HG02623 (cell line): Measurements from ENCODE around the gene CATSPER3.

Experiments used
- ATAC-seq: cut with Tn5 transposase; IDR thresholded peaks from one replicate; pipeline ENCODE4 v1.9.1; 2021; ENCODE audit warnings: moderate library complexity; ENCODE audit not compliant: unreplicated experiment

CATSPER3 gene

GRCh38 chr5:134967607-134968006 lies at the start of gene CATSPER3:
TSS of gene CATSPER3 (plus strand) at chr5:134967907. CDS start at chr5:134967992, 85 bp downstream.
- ATAC-seq: no peak

- no peak for ATAC-seq
Observed at GRCh38 chr5:134918861-134919260, 48.8 kb upstream of the CATSPER3 start.

- no peak for ATAC-seq
Observed at GRCh38 chr5:134920848-134921575, 46.7 kb upstream of the CATSPER3 start.

GRCh38 chr5:134932508-134932907 lies 35.2 kb upstream of the CATSPER3 start:
- no peak for ATAC-seq

- ATAC-seq: no peak
Observed at GRCh38 chr5:134934202-134934601, 33.5 kb upstream of the CATSPER3 start.

- no peak for ATAC-seq
Observed at GRCh38 chr5:134935711-134936602, 31.8 kb upstream of the CATSPER3 start.

GRCh38 chr5:134937526-134937925 lies 30.2 kb upstream of the CATSPER3 start:
- ATAC-seq: no peak

GRCh38 chr5:134938030-134938429 lies 29.7 kb upstream of the CATSPER3 start:
- no peak for ATAC-seq

- no peak for ATAC-seq
Observed at GRCh38 chr5:134939500-134939899, 28.2 kb upstream of the CATSPER3 start.

- ATAC-seq: no peak
Observed at GRCh38 chr5:134943547-134943946, 24.2 kb upstream of the CATSPER3 start.

- ATAC-seq: no peak
Observed at GRCh38 chr5:134944630-134945029, 23.1 kb upstream of the CATSPER3 start.

GRCh38 chr5:134945041-134945440 lies 22.7 kb upstream of the CATSPER3 start:
- no peak for ATAC-seq

GRCh38 chr5:134948911-134949310 lies 18.8 kb upstream of the CATSPER3 start:
- ATAC-seq: no peak

GRCh38 chr5:134949316-134949715 lies 18.4 kb upstream of the CATSPER3 start:
- no peak for ATAC-seq

- ATAC-seq: no peak
Observed at GRCh38 chr5:134957920-134958608, 9.6 kb upstream of the CATSPER3 start.

GRCh38 chr5:134958755-134959154 lies 9.0 kb upstream of the CATSPER3 start:
- no peak for ATAC-seq

GRCh38 chr5:134963098-134963497 lies 4.6 kb upstream of the CATSPER3 start:
- no peak for ATAC-seq

- no peak for ATAC-seq
Observed at GRCh38 chr5:134964359-134965270, 3.1 kb upstream of the CATSPER3 start.

- ATAC-seq: no peak
Observed at GRCh38 chr5:134965271-134965825, 2.4 kb upstream of the CATSPER3 start.

GRCh38 chr5:134968055-134968454 lies 348 bp downstream of the CATSPER3 start:
- no peak for ATAC-seq
